ENCODE data around the gene SAMD10. TPM values are rescaled to one million over a fixed set of nuclear protein-coding genes. Genes with fewer than 3 reads are reported as not detected.

The SAMD10 gene
- total RNA-seq, 4 donors from 2014 or later: 1.1 to 2.3 (median 2.0) TPM; not detected in 1

GRCh38 chr20:63941282-63942081 is 38.0 kb downstream of the SAMD10 start:
- no peak for TF ChIP-seq CTCF (IDR thresholded peaks at IDR 0.05; ENCODE audit: low read depth)

- TF ChIP-seq CTCF (IDR thresholded peaks at IDR 0.05; ENCODE audit: low read depth): no peak
Observed at GRCh38 chr20:63940472-63941266, 38.8 kb downstream of the SAMD10 start.

- no peak for TF ChIP-seq CTCF (IDR thresholded peaks at IDR 0.05; ENCODE audit: low read depth)
Observed at GRCh38 chr20:63940071-63940471, 39.4 kb downstream of the SAMD10 start.

GRCh38 chr20:63939061-63939935 is 40.1 kb downstream of the SAMD10 start:
- no peak for TF ChIP-seq CTCF (IDR thresholded peaks at IDR 0.05; ENCODE audit: low read depth)

GRCh38 chr20:63937596-63937995 is 41.8 kb downstream of the SAMD10 start:
- TF ChIP-seq CTCF (IDR thresholded peaks at IDR 0.05; ENCODE audit: low read depth): no peak

- TF ChIP-seq CTCF (IDR thresholded peaks at IDR 0.05; ENCODE audit: low read depth): no peak
Observed at GRCh38 chr20:63935447-63935846, 44.0 kb downstream of the SAMD10 start.
